ENCODE results near the gene CCNL2.

GRCh38 chr1:1434131-1434823 is 35.1 kb upstream of the CCNL2 start:
- TF ChIP-seq EZH2phosphoT487 (IDR thresholded peaks at IDR 0.05; ENCODE audit: low read depth) (no peak), CTCF (IDR thresholded peaks at IDR 0.05; ENCODE audit: low read depth, low read length) (no peak)
